H1 (cell line): ENCODE measurements around the gene DCUN1D2.

Experiments
- ASH2L ChIP-seq: fragments of 200-600, 300-600 bp; sonication (generic); IDR thresholded peaks from one replicate; pipeline ENCODE4 v1.7.1; 2017; ENCODE audit warnings: low read length
- BACH1 ChIP-seq: IDR thresholded peaks from 2 replicates; pipeline ENCODE4 v1.6.1; 2012; ENCODE audit warnings: low read length, improper control_type of control experiment
- CTCF ChIP-seq, 3 experiments: IDR thresholded peaks; 1 replicate in 2 of 3; 2 replicates in 1 of 3; pipeline versions ENCODE4 v1.5.1 to v1.6.1; 2011; ENCODE audit warnings: low read length in 3 of 3, mild to moderate bottlenecking in 3 of 3, inconsistent platforms in 2 of 3, low read depth in 1 of 3, moderate library complexity in 1 of 3; ENCODE audit not compliant: insufficient read depth in 1 of 3; ENCODE audit errors: control extremely low read depth in 1 of 3
- FOSL1 ChIP-seq: IDR thresholded peaks from 2 replicates; pipeline ENCODE4 v1.6.1; 2011; ENCODE audit warnings: mild to moderate bottlenecking, low read depth, low read length, moderate library complexity; ENCODE audit not compliant: insufficient read depth
- MAX ChIP-seq: IDR thresholded peaks from 2 replicates; pipeline ENCODE4 v1.6.1; 2012; ENCODE audit warnings: inconsistent platforms
- POLR2A ChIP-seq, 2 experiments: IDR thresholded peaks; 1 replicate in 1 of 2; 2 replicates in 1 of 2; pipeline ENCODE4 v1.6.1; 2011; ENCODE audit warnings: low read depth in 2 of 2, low read length in 2 of 2, mild to moderate bottlenecking in 2 of 2; ENCODE audit errors: control extremely low read depth in 1 of 2
- POLR2AphosphoS5 ChIP-seq: IDR thresholded peaks from 2 replicates; pipeline ENCODE4 v1.6.1; 2011; ENCODE audit warnings: low read depth, low read length
- RAD21 ChIP-seq, 2 experiments: IDR thresholded peaks in 1 of 2; conservative IDR thresholded peaks in 1 of 2; 2 replicates each; pipeline ENCODE4 v1.6.1; 2011; ENCODE audit warnings: low read depth in 2 of 2, low read length in 2 of 2, improper control_type of control experiment in 1 of 2, inconsistent platforms in 1 of 2, mild to moderate bottlenecking in 1 of 2, moderate library complexity in 1 of 2
- TBP ChIP-seq: IDR thresholded peaks from 2 replicates; pipeline ENCODE4 v1.6.1; 2011; ENCODE audit warnings: low read depth, low read length, improper control_type of control experiment
- USF2 ChIP-seq: IDR thresholded peaks from 2 replicates; pipeline ENCODE4 v1.6.1; 2011; ENCODE audit warnings: low read length, improper control_type of control experiment

GRCh38 chr13:113451951-113452421 lies 38.5 kb downstream of the DCUN1D2 start:
- TF ChIP-seq POLR2AphosphoS5 (no peak), MAX (no peak), POLR2A (IDR thresholded peaks at IDR 0.05; ENCODE audit: control extremely low read depth in 1 of 2, low read depth in 2 of 2, low read length in 2 of 2) (no peak), ASH2L (no peak), CTCF (IDR thresholded peaks at IDR 0.05; ENCODE audit: control extremely low read depth in 1 of 3, insufficient read depth in 1 of 3, low read depth in 1 of 3, low read length in 3 of 3) (no peak), FOSL1 (no peak), TBP (no peak), USF2 (no peak), RAD21 (IDR thresholded peaks at IDR 0.05 in 1 of 2, conservative IDR thresholded peaks at IDR 0.05 in 1 of 2; ENCODE audit: low read depth in 2 of 2, low read length in 2 of 2) (no peak), BACH1 (no peak)
